Fibroblast of lung (primary cell): ENCODE results near the gene BTBD7. TPM values are rescaled to one million over a fixed set of nuclear protein-coding genes. Genes with fewer than 3 reads are reported as not detected.
"Not testable (repeated sequence)": the region's sequence is repeated elsewhere in the genome, so short reads cannot be mapped to it uniquely, and the experiment has no call there.

Source experiments
- DNase-seq, 2 donors: peaks; one replicate each; pipeline versions ENCODE4 v3.0.0 to v3.0.0-alpha.2; 2010; ENCODE audit warnings: low read depth in 2 of 2
- H2AFZ ChIP-seq: 2 replicates; pipeline ENCODE4 v1.5.1; 2012; ENCODE audit warnings: low read length, control low read depth, inconsistent platforms
- H3K27ac ChIP-seq: 2 replicates; pipeline ENCODE4 v1.5.1; 2011; ENCODE audit warnings: low read length, control low read depth; ENCODE audit not compliant: insufficient read depth
- H3K27me3 ChIP-seq: 2 replicates; pipeline ENCODE4 v1.5.1; 2011; ENCODE audit warnings: mild to moderate bottlenecking, low read length; ENCODE audit not compliant: control insufficient read depth, insufficient read depth
- H3K36me3 ChIP-seq: 2 replicates; pipeline ENCODE4 v1.5.1; 2011; ENCODE audit warnings: low read length; ENCODE audit not compliant: control insufficient read depth, insufficient read depth
- H3K4me1 ChIP-seq: 2 replicates; pipeline ENCODE4 v1.5.1; 2011; ENCODE audit warnings: low read length; ENCODE audit not compliant: control insufficient read depth, insufficient read depth; ENCODE audit errors: extremely low read depth
- H3K4me2 ChIP-seq: 2 replicates; pipeline ENCODE4 v1.5.1; 2011; ENCODE audit warnings: low read length, control low read depth; ENCODE audit not compliant: insufficient read depth; ENCODE audit errors: extremely low read depth
- H3K4me3 ChIP-seq, 4 experiments: fragments of 200-600 bp in 1 of 4; sonication (generic) in 1 of 4; replicated peaks in 1 of 4; 2 replicates each; pipeline ENCODE4 v1.5.1; 2011 to 2016; ENCODE audit warnings: low read length in 4 of 4, low read depth in 3 of 4, mild to moderate bottlenecking in 3 of 4, control low read depth in 2 of 4, inconsistent platforms in 1 of 4, mixed read lengths in 1 of 4; ENCODE audit not compliant: insufficient read depth in 1 of 4; ENCODE audit errors: control extremely low read depth in 1 of 4
- H3K79me2 ChIP-seq: 2 replicates; pipeline ENCODE4 v1.5.1; 2012; ENCODE audit warnings: mild to moderate bottlenecking, low read length, inconsistent platforms; ENCODE audit not compliant: control insufficient read depth, insufficient read depth
- H3K9ac ChIP-seq: 2 replicates; pipeline ENCODE4 v1.5.1; 2011; ENCODE audit warnings: mild to moderate bottlenecking, low read length, control low read depth; ENCODE audit not compliant: insufficient read depth
- H3K9me3 ChIP-seq: 2 replicates; pipeline ENCODE4 v1.5.1; 2012; ENCODE audit warnings: low read depth, low read length; ENCODE audit not compliant: control insufficient read depth, insufficient read depth
- H4K20me1 ChIP-seq: 2 replicates; pipeline ENCODE4 v1.5.1; 2011; ENCODE audit warnings: low read length; ENCODE audit not compliant: control insufficient read depth, insufficient read depth; ENCODE audit errors: extremely low read depth
- EZH2 ChIP-seq: IDR thresholded peaks from 2 replicates; pipeline ENCODE4 v1.5.1; 2012; ENCODE audit warnings: low read length, control low read depth, mild to moderate bottlenecking; ENCODE audit errors: missing control alignments
- polyA plus RNA-seq, 2 donors: library from polyadenylated mRNA; depleted of rRNA in 1 of 2; stranded (reverse) in 1 of 2; unstranded in 1 of 2; fragments of >200 nt; gene quantifications; 2 replicates each; pipeline ENCODE4 v1.2.1, GENCODE V29; 2011 to 2012; ENCODE audit warnings: missing spikeins in 1 of 2
- total RNA-seq: library from RNA; depleted of rRNA; stranded (reverse); fragments of >200 nt; gene quantifications from 2 replicates; pipeline ENCODE4 v1.2.1, GENCODE V29; 2014
- TF ChIP-seq, protein P1 (sequence below), 2 donors: IDR thresholded peaks in 1 of 2; conservative IDR thresholded peaks in 1 of 2; 1 replicate in 1 of 2; 2 replicates in 1 of 2; pipeline ENCODE4 v1.5.1; 2011 to 2012; ENCODE audit warnings: low read length in 2 of 2, control low read depth in 1 of 2, inconsistent platforms in 1 of 2, low read depth in 1 of 2, mild to moderate bottlenecking in 1 of 2

The BTBD7 gene
- total and polyA plus RNA-seq, 2 donors (not counting 1 experiment from before 2014, with no cell fraction given): 20.5 to 25.9 TPM

DNA sequence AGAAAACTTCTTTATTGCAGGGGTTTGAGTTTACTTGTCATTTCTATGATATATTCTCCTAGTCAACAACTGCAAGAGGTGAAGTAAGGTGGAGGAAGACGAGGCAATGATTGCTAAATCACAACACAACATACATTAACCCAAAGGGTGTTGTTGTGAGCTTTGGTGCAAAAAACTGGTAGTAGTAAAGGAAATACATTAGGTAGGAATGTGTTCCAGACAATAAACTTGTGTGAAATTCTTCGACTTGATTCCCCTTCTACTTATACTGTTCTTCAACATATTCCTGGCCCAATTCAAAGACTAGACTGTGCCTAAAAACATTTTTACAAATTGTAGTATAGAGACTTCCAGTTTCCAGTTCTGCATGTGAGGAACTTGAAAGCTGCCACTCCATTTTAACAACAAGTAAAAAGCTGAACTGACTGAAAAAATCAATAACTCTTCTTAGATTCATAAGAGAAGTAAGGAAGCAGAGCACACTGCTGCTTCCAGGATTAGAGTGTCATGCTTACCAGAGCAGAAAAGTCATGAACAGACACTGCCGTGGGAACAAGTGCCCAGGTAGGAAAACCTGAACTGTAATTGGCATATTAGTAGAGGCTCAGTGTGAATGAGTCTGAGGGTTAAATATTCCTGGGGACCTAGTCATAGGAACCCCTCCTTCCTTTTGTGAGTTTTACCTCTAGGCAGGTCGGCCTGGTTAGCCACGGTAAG, 36.3 kb upstream of the BTBD7 start:
- H3K4me3 ChIP-seq: no peak overlapping the region
- no peak overlapping the region for H3K4me2 ChIP-seq
- no peak for TF ChIP-seq EZH2
- TF ChIP-seq, protein P1, sequence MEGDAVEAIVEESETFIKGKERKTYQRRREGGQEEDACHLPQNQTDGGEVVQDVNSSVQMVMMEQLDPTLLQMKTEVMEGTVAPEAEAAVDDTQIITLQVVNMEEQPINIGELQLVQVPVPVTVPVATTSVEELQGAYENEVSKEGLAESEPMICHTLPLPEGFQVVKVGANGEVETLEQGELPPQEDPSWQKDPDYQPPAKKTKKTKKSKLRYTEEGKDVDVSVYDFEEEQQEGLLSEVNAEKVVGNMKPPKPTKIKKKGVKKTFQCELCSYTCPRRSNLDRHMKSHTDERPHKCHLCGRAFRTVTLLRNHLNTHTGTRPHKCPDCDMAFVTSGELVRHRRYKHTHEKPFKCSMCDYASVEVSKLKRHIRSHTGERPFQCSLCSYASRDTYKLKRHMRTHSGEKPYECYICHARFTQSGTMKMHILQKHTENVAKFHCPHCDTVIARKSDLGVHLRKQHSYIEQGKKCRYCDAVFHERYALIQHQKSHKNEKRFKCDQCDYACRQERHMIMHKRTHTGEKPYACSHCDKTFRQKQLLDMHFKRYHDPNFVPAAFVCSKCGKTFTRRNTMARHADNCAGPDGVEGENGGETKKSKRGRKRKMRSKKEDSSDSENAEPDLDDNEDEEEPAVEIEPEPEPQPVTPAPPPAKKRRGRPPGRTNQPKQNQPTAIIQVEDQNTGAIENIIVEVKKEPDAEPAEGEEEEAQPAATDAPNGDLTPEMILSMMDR (conservative IDR thresholded peaks at IDR 0.05 in 1 of 2, IDR thresholded peaks at IDR 0.05 in 1 of 2; ENCODE audit: low read depth in 1 of 2, low read length in 2 of 2): no peak

DNA sequence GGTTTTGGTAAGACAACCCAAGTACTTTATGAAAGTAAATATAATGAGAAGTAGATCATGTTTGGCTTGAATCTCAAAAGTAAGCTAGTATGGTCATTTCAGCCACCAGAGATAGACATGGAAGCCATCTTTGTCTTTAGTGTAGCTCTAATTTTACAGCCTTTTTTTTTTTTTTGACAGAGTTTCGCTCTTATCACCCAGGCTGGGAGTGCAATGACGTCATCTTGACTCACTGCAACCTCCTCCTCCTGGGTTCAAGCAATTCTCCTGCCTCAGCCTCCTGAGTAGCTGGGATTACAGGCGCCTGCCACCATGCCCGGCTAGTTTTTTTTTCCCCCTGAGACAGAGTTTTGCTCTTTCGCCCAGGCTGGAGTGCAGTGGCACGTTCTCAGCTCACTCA, 22.0 kb upstream of the BTBD7 start:
- not testable (repeated sequence) for H3K27me3 ChIP-seq, DNase-seq, H3K27ac ChIP-seq, H2AFZ ChIP-seq, H3K4me2 ChIP-seq, H3K4me1 ChIP-seq, H3K36me3 ChIP-seq, H3K9me3 ChIP-seq, H3K9ac ChIP-seq, H4K20me1 ChIP-seq, H3K4me3 ChIP-seq, H3K79me2 ChIP-seq

More for the DNA sequence above, 36.3 kb upstream of the BTBD7 start:
- Histone ChIP-seq H3K27me3 (no peaks in the 10 kb centered on the region), H4K20me1 (no peaks in the 10 kb centered on the region), H3K9me3 (no peaks in the 10 kb centered on the region), H2AFZ (no peak overlapping the region), H3K79me2 (no peaks in the 10 kb centered on the region), H3K27ac (no peak overlapping the region), H3K4me1 (no peaks in the 10 kb centered on the region), H3K9ac (no peak overlapping the region), H3K36me3 (no peaks in the 10 kb centered on the region)
- no peak for DNase-seq

DNA sequence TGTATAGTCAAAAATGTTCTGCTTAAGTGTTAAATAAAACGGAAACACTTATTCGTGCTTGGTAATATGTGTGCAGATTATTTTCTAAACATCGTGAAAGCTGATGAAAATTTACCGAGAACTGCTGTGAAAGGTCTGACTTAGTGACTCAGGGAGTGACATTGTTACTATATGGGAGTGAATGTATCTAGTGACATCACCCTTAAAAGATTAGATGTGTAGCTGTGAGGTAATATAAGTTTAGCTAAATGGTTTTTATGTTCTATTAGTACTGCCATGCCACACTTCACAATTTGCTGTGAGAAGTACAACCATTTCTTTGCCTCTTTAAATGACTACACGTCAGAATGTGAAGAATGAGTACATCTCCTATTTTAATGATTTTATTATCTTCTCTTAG, 15.5 kb upstream of the BTBD7 start:
- H3K27ac ChIP-seq: no peak overlapping the region
- no peaks in the 10 kb centered on the region for H4K20me1 ChIP-seq
- no peaks in the 10 kb centered on the region for H3K79me2 ChIP-seq
- H3K9ac ChIP-seq: no peak overlapping the region
- no peaks in the 10 kb centered on the region for H3K4me1 ChIP-seq
- DNase-seq: no peak
- H3K4me2 ChIP-seq: no peak overlapping the region
- TF ChIP-seq, protein P1 (conservative IDR thresholded peaks at IDR 0.05 in 1 of 2, IDR thresholded peaks at IDR 0.05 in 1 of 2; ENCODE audit: low read depth in 1 of 2, low read length in 2 of 2): no peak
- no peaks in the 10 kb centered on the region for H3K36me3 ChIP-seq
- no peaks in the 10 kb centered on the region for H3K9me3 ChIP-seq
- H3K27me3 ChIP-seq: no peaks in the 10 kb centered on the region
- H2AFZ ChIP-seq: no peak overlapping the region
- H3K4me3 ChIP-seq: no peak overlapping the region
